Smooth muscle cell (in vitro differentiated cells): ENCODE data around the gene PCP4L1. TPM values are rescaled to one million over a fixed set of nuclear protein-coding genes. Genes with fewer than 3 reads are reported as not detected.

Experiments
- DNase-seq: peaks from one replicate; lab custom pipeline; 2025; ENCODE audit not compliant: unreplicated experiment; lab: John Stamatoyannopoulos, UW
- H2AFZ ChIP-seq: fragments of 200-600 bp; sonication (generic); 2 replicates; pipeline ENCODE4 v1.6.0; 2016; ENCODE audit warnings: antibody characterized with exemption, low read depth, mild to moderate bottlenecking
- H3F3A ChIP-seq: fragments of 200-600 bp; sonication (generic); 2 replicates; pipeline ENCODE4 v1.6.0; 2017; ENCODE audit warnings: antibody characterized with exemption, low read depth
- H3K27ac ChIP-seq: fragments of 200-600 bp; sonication (generic); 2 replicates; pipeline ENCODE4 v1.5.1; 2016; ENCODE audit warnings: low read depth, mild to moderate bottlenecking
- H3K27me3 ChIP-seq: fragments of 200-600 bp; sonication (generic); 2 replicates; pipeline ENCODE4 v1.6.1; 2016; ENCODE audit warnings: low read depth, mild to moderate bottlenecking
- H3K36me3 ChIP-seq: fragments of 200-600 bp; sonication (generic); 2 replicates; pipeline ENCODE4 v1.5.1; 2016; ENCODE audit warnings: low read depth
- H3K4me1 ChIP-seq: fragments of 200-600 bp; sonication (generic); 2 replicates; pipeline ENCODE4 v1.5.1; 2016; ENCODE audit warnings: low read depth
- H3K4me2 ChIP-seq: fragments of 200-600 bp; sonication (generic); 2 replicates; pipeline ENCODE4 v1.6.0; 2016; ENCODE audit warnings: mild to moderate bottlenecking
- H3K4me3 ChIP-seq: fragments of 200-600 bp; sonication (generic); 2 replicates; pipeline ENCODE4 v1.5.1; 2016; ENCODE audit warnings: mild to moderate bottlenecking
- H3K79me2 ChIP-seq: fragments of 200-600 bp; sonication (generic); 2 replicates; pipeline ENCODE4 v1.6.0; 2016; ENCODE audit warnings: low read depth, mild to moderate bottlenecking
- H3K9ac ChIP-seq: fragments of 200-600 bp; sonication (generic); 2 replicates; pipeline ENCODE4 v1.6.0; 2016; ENCODE audit warnings: low read depth
- H3K9me3 ChIP-seq: fragments of 200-600 bp; sonication (generic); replicated peaks from 2 replicates; pipeline ENCODE4 v1.5.1; 2016; ENCODE audit warnings: low read depth
- H4K20me1 ChIP-seq: fragments of 200-600 bp; sonication (generic); 2 replicates; pipeline ENCODE4 v1.6.0; 2016; ENCODE audit warnings: low read depth
- CTCF ChIP-seq: fragments of 200-600 bp; sonication (generic); IDR thresholded peaks from 2 replicates; pipeline ENCODE4 v1.5.1; 2017; ENCODE audit warnings: borderline replicate concordance, mild to moderate bottlenecking, antibody characterized with exemption; ENCODE audit not compliant: insufficient read depth, poor library complexity, severe bottlenecking
- WGBS: methylation state at CpG from one replicate; pipeline ENCODE4 v1.1.7; 2016; ENCODE audit warnings: low lambda C conversion rate; 5-methylcytosine and 5-hydroxymethylcytosine counted together
- polyA plus RNA-seq: library from polyadenylated mRNA; unstranded; fragments of >200 nt; fragmentation: Nextera tagmentation; extraction: Ambion mirVana; gene quantifications from 2 replicates; pipeline ENCODE4 v1.2.1, GENCODE V29; 2016
- total RNA-seq: library from RNA; depleted of rRNA; stranded (reverse); fragments of >200 nt; gene quantifications from 2 replicates; pipeline ENCODE4 v1.2.3, GENCODE V29; 2014

PCP4L1 gene
- total and polyA plus RNA-seq, 2 experiments from 2014 or later = 0.13 TPM; not detected in 1

- H3F3A ChIP-seq = no peaks in the 10 kb centered on the region
- DNase-seq = no peak
- TF ChIP-seq CTCF = no peak
- H3K9me3 ChIP-seq = peaks cover 6% of the 10 kb centered on the region
- no peaks in the 10 kb centered on the region for H3K79me2 ChIP-seq
- no peaks in the 10 kb centered on the region for H4K20me1 ChIP-seq
- no peaks in the 10 kb centered on the region for H3K36me3 ChIP-seq
- no peak overlapping the region for H3K9ac ChIP-seq
- no peak overlapping the region for H3K4me2 ChIP-seq
- no peak overlapping the region for H3K27ac ChIP-seq
- H2AFZ ChIP-seq = no peak overlapping the region
- no peak overlapping the region for H3K4me3 ChIP-seq
- no peaks in the 10 kb centered on the region for H3K4me1 ChIP-seq
- H3K27me3 ChIP-seq = peaks cover 47% of the 10 kb centered on the region
- 87% methylated on average over 12 of the region's 12 CpGs for WGBS
Observed at GRCh38 chr1:161261261-161262235, 3.0 kb downstream of the PCP4L1 start.

DNA sequence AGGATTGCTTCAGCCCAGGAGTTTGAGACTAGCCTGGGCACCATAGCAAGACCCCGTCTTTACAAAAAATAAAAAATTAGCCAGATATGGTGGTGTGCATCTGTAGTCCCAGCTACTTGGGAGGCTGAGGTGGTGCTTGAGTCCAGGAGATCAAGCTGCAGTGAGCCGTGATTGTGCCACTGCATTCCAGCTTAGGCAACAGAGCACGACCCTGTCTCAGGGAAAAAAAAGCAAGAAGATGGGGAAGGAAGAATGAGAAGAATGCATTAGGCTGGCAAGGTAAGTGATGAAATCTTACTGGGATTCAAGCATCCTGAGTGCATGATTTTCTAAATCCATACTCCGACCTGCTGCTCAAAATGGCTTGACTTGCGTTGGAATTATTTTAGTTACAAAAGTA, 6.8 kb downstream of the PCP4L1 start:
- H3K36me3 ChIP-seq = no peaks in the 10 kb centered on the region
- H3K9me3 ChIP-seq = no peaks in the 10 kb centered on the region
- H3K27ac ChIP-seq = no peak overlapping the region
- no peak overlapping the region for H3K4me3 ChIP-seq
- no peak overlapping the region for H2AFZ ChIP-seq
- no peaks in the 10 kb centered on the region for H3F3A ChIP-seq
- H3K9ac ChIP-seq = no peak overlapping the region
- no peak for DNase-seq
- no peaks in the 10 kb centered on the region for H3K79me2 ChIP-seq
- H4K20me1 ChIP-seq = no peaks in the 10 kb centered on the region
- peaks cover 23% of the 10 kb centered on the region for H3K27me3 ChIP-seq
- no peak for TF ChIP-seq CTCF
- H3K4me1 ChIP-seq = no peaks in the 10 kb centered on the region
- no peak overlapping the region for H3K4me2 ChIP-seq
- 70% methylated on average over 5 of the region's 5 CpGs for WGBS

GRCh38 chr1:161266202-161266601, 7.7 kb downstream of the PCP4L1 start:
- no peaks in the 10 kb centered on the region for H3K79me2 ChIP-seq
- no peak for TF ChIP-seq CTCF
- H3K4me2 ChIP-seq = peak overlapping the region; percentile 36
- no peak overlapping the region for H3K4me3 ChIP-seq
- no peak overlapping the region for H3K27ac ChIP-seq
- H3K36me3 ChIP-seq = no peaks in the 10 kb centered on the region
- DNase-seq = no peak
- H4K20me1 ChIP-seq = no peaks in the 10 kb centered on the region
- no peak overlapping the region for H2AFZ ChIP-seq
- H3F3A ChIP-seq = no peaks in the 10 kb centered on the region
- H3K9me3 ChIP-seq = no peaks in the 10 kb centered on the region
- WGBS = 62% methylated on average over 3 of the region's 3 CpGs
- H3K9ac ChIP-seq = no peak overlapping the region
- peaks cover 14% of the 10 kb centered on the region for H3K27me3 ChIP-seq
- H3K4me1 ChIP-seq = no peaks in the 10 kb centered on the region
